GM12878 (cell line): ENCODE results near the gene R3HDM1. TPM values are rescaled to one million over a fixed set of nuclear protein-coding genes. Genes with fewer than 3 reads are reported as not detected.
A peak's percentile ranks its signal among the peaks of the same experiment; 100 is the strongest.

ENCODE experiments used
- ATAC-seq: fragments of 200-7000 bp; cut with Tn5 transposase; 3 replicates; pipeline ENCODE4 v1.9.1; 2020; ENCODE audit warnings: mild to moderate bottlenecking, moderate library complexity
- BruUV-seq: library from RNA; stranded (reverse); fragments of 400-500 nt; replicated peaks from 2 replicates; lab custom pipeline; 2021; lab: Mats Ljungman, UMichigan
- CTCF ChIA-PET: fragments of 300-600 bp; sonication (Branson Sonifier 250); formaldehyde crosslinking; extraction: SDS; loops from one replicate; lab custom pipeline; 2021; ENCODE audit warnings: inconsistent platforms; lab: Yijun Ruan, JAX
- POLR2A ChIA-PET: fragments of 350-600 bp; formaldehyde crosslinking; extraction: SDS; loops from one replicate; lab custom pipeline; 2021; ENCODE audit warnings: inconsistent platforms; lab: Charles Lee
- RAD21 ChIA-PET: fragments of 300-600 bp; sonication (Branson Sonifier 250); formaldehyde crosslinking; loops from one replicate; lab custom pipeline; 2023; ENCODE audit warnings: antibody characterized with exemption; ENCODE audit not compliant: unreplicated experiment; lab: Charles Lee
- SMC1A ChIA-PET: fragments of 300-600 bp; sonication (Branson Sonifier 250); formaldehyde crosslinking; loops from one replicate; lab custom pipeline; 2023; ENCODE audit not compliant: unreplicated experiment, uncharacterized antibody; lab: Charles Lee
- DNase-seq: peaks from one replicate; pipeline ENCODE4 v3.0.0-alpha.2; 2011; ENCODE audit warnings: low read depth, low spot score
- FAIRE-seq: peaks from 3 replicates; lab custom pipeline; 2011; peaks lifted over from hg19 to GRCh38; lab: Jason Lieb, UNC
- H2AFZ ChIP-seq: 2 replicates; pipeline ENCODE4 v1.6.0; 2011; ENCODE audit warnings: low read depth, low read length, control low read depth; ENCODE audit not compliant: control insufficient read depth
- H3K27ac ChIP-seq: 2 replicates; pipeline ENCODE4 v1.5.1; 2011; ENCODE audit warnings: control low read depth; ENCODE audit not compliant: control insufficient read depth, insufficient read depth
- H3K27me3 ChIP-seq, 2 experiments: replicated peaks in 1 of 2; 2 replicates each; pipeline versions ENCODE4 v1.6.0 to v1.6.1; 2011; ENCODE audit warnings: low read length in 1 of 2; ENCODE audit not compliant: control insufficient read depth in 2 of 2, insufficient read depth in 2 of 2
- H3K36me3 ChIP-seq, 2 experiments: 2 replicates each; pipeline ENCODE4 v1.5.1; 2011; ENCODE audit warnings: low read length in 1 of 2; ENCODE audit not compliant: control insufficient read depth in 2 of 2, insufficient read depth in 2 of 2
- H3K4me1 ChIP-seq: 2 replicates; pipeline ENCODE4 v1.6.1; 2011; ENCODE audit warnings: mild to moderate bottlenecking, low read length, moderate library complexity, mixed read lengths; ENCODE audit not compliant: control insufficient read depth, insufficient read depth
- H3K4me2 ChIP-seq: 2 replicates; pipeline ENCODE4 v1.6.0; 2011; ENCODE audit warnings: control low read depth; ENCODE audit not compliant: control insufficient read depth, insufficient read depth
- H3K4me3 ChIP-seq: fragments of 200-600 bp; sonication (generic); 2 replicates; pipeline ENCODE4 v1.5.1; 2016
- H3K79me2 ChIP-seq: 2 replicates; pipeline ENCODE4 v1.6.0; 2011; ENCODE audit warnings: low read length; ENCODE audit not compliant: control insufficient read depth, insufficient read depth
- H3K9ac ChIP-seq: 2 replicates; pipeline ENCODE4 v1.8.0; 2011; ENCODE audit warnings: low read length, control low read depth, mixed read lengths; ENCODE audit not compliant: control insufficient read depth, insufficient read depth
- H3K9me3 ChIP-seq: replicated peaks from 3 replicates; pipeline ENCODE4 v1.5.1; 2011; ENCODE audit warnings: mild to moderate bottlenecking, low read length; ENCODE audit not compliant: control insufficient read depth, insufficient read depth
- H4K20me1 ChIP-seq: 2 replicates; pipeline ENCODE4 v1.6.0; 2011; ENCODE audit not compliant: control insufficient read depth, insufficient read depth
- ATF7 ChIP-seq: fragments of 450-650 bp; IDR thresholded peaks from 2 replicates; pipeline ENCODE4 v1.6.1; 2016; ENCODE audit warnings: low read depth, mild to moderate bottlenecking
- BHLHE40 ChIP-seq, 2 experiments: fragments of 450-650 bp in 1 of 2; IDR thresholded peaks; 2 replicates each; pipeline ENCODE4 v1.6.1; 2011 to 2017; ENCODE audit warnings: low read depth in 2 of 2, borderline replicate concordance in 1 of 2, improper control_type of control experiment in 1 of 2, low read length in 1 of 2, mild to moderate bottlenecking in 1 of 2
- CBFB ChIP-seq: IDR thresholded peaks from 2 replicates; pipeline ENCODE4 v1.6.1; 2016; ENCODE audit warnings: antibody characterized with exemption, low read depth
- CTCF ChIP-seq, 3 experiments: IDR thresholded peaks in 2 of 3; conservative IDR thresholded peaks in 1 of 3; 2 replicates each; pipeline ENCODE4 v1.5.1; 2011; ENCODE audit warnings: low read depth in 3 of 3, low read length in 3 of 3, mild to moderate bottlenecking in 3 of 3, control low read depth in 2 of 3, moderate library complexity in 2 of 3, inconsistent platforms in 1 of 3, mixed read lengths in 1 of 3; ENCODE audit not compliant: control insufficient read depth in 2 of 3, insufficient read depth in 1 of 3; ENCODE audit errors: extremely low read depth in 1 of 3
- IKZF2 ChIP-seq, 2 experiments: fragments of 450-650 bp; IDR thresholded peaks; 2 replicates each; pipeline ENCODE4 v1.6.1; 2017; ENCODE audit warnings: mild to moderate bottlenecking in 2 of 2, moderate library complexity in 2 of 2
- KLF5 ChIP-seq: fragments of 450-650 bp; IDR thresholded peaks from 2 replicates; pipeline ENCODE4 v1.6.1; 2014; ENCODE audit warnings: mild to moderate bottlenecking; ENCODE audit not compliant: partially characterized antibody
- MYC ChIP-seq: IDR thresholded peaks from 2 replicates; pipeline ENCODE4 v1.6.1; 2011; ENCODE audit warnings: mild to moderate bottlenecking, low read length, moderate library complexity, inconsistent platforms; ENCODE audit not compliant: insufficient read depth, insufficient replicate concordance, insufficient read length, severe bottlenecking
- NR2C1 ChIP-seq: fragments of 450-650 bp; IDR thresholded peaks from 2 replicates; pipeline ENCODE4 v1.6.1; 2017; ENCODE audit warnings: antibody characterized with exemption, mild to moderate bottlenecking, moderate library complexity
- PML ChIP-seq: IDR thresholded peaks from 2 replicates; pipeline ENCODE4 v1.6.1; 2012; ENCODE audit warnings: low read length, inconsistent platforms
- POLR2A ChIP-seq: IDR thresholded peaks from 2 replicates; pipeline ENCODE4 v1.6.1; 2011; ENCODE audit warnings: low read depth, mild to moderate bottlenecking, low read length
- RAD21 ChIP-seq: IDR thresholded peaks from 2 replicates; pipeline ENCODE4 v1.6.1; 2011; ENCODE audit warnings: mild to moderate bottlenecking, low read depth, low read length, moderate library complexity; ENCODE audit not compliant: insufficient read depth
- RB1 ChIP-seq: fragments of 450-650 bp; formaldehyde crosslinking; IDR thresholded peaks from 2 replicates; pipeline ENCODE4 v1.6.1; 2017; ENCODE audit warnings: mild to moderate bottlenecking, borderline replicate concordance
- SUZ12 ChIP-seq: fragments of 200-600 bp; sonication (generic); IDR thresholded peaks from one replicate; pipeline ENCODE4 v1.6.1; 2018; ENCODE audit warnings: antibody characterized with exemption, mild to moderate bottlenecking; ENCODE audit not compliant: unreplicated experiment
- TAF1 ChIP-seq: IDR thresholded peaks from 2 replicates; pipeline ENCODE4 v1.6.1; 2011; ENCODE audit warnings: mild to moderate bottlenecking, low read depth, low read length, borderline replicate concordance
- TCF12 ChIP-seq: IDR thresholded peaks from 2 replicates; pipeline ENCODE4 v1.6.1; 2011; ENCODE audit warnings: low read depth, mild to moderate bottlenecking, low read length
- WRNIP1 ChIP-seq: IDR thresholded peaks from 2 replicates; pipeline ENCODE4 v1.6.1; 2011; ENCODE audit warnings: low read depth, low read length, improper control_type of control experiment, borderline replicate concordance
- ZBTB33 ChIP-seq: fragments of 450-650 bp; IDR thresholded peaks from 2 replicates; pipeline ENCODE4 v1.6.1; 2017; ENCODE audit warnings: mild to moderate bottlenecking
- ZNF207 ChIP-seq: fragments of 450-650 bp; IDR thresholded peaks from 2 replicates; pipeline ENCODE4 v1.6.1; 2014; ENCODE audit warnings: antibody characterized with exemption, mild to moderate bottlenecking, borderline replicate concordance
- ZNF24 ChIP-seq: fragments of 450-650 bp; IDR thresholded peaks from 2 replicates; pipeline ENCODE4 v1.6.1; 2017; ENCODE audit warnings: antibody characterized with exemption, mild to moderate bottlenecking
- WGBS: methylation state at CpG from one replicate; pipeline ENCODE4 v1.1.6; 2016; ENCODE audit warnings: low lambda C conversion rate; ENCODE audit not compliant: insufficient replicate concordance, insufficient coverage; ENCODE audit errors: missing lambda C conversion rate; 5-methylcytosine and 5-hydroxymethylcytosine counted together
- in situ Hi-C: fragments of 300-500 bp; cut with MboI; formaldehyde crosslinking; loops from 9 replicates; pipeline ENCODE4 v1.14.3; 2018; ENCODE audit warnings: mixed read lengths
- intact Hi-C: fragments of 100-400 bp; cut with micrococcal nuclease; formaldehyde crosslinking; loops from one replicate; pipeline ENCODE4 v1.14.2; 2022; ENCODE audit not compliant: unreplicated experiment
- polyA plus RNA-seq, 11 experiments: library from polyadenylated mRNA; depleted of rRNA in 4 of 11; unstranded in 6 of 11; stranded (reverse) in 5 of 11; fragments of >200 nt; fragmentation: Nextera tagmentation in 4 of 11; fragmentation: Illumina TruSeq in 1 of 11; extraction: Ambion mirVana in 4 of 11; extraction: Trizol in 1 of 11; gene quantifications; 1 replicate in 1 of 11; 2 replicates in 10 of 11; pipeline versions ENCODE4 v1.2.1 to v1.2.3, GENCODE V29; 2011 to 2016; ENCODE audit warnings: inconsistent platforms in 2 of 11, missing spikeins in 2 of 11, low read depth in 1 of 11
- total RNA-seq, 4 experiments: library from RNA; depleted of rRNA in 3 of 4; stranded (reverse); fragments of >200 nt in 3 of 4; fragmentation: Illumina TruSeq in 1 of 4; extraction: Trizol in 1 of 4; gene quantifications; 2 replicates each; pipeline versions ENCODE4 v1.2.1 to v1.2.3, GENCODE V29; 2013 to 2021

R3HDM1 gene
- total and polyA plus RNA-seq, 10 of the 15 experiments (the other 5 are each of a cell fraction or from before 2014, with no cell fraction given): 16.8 to 89.6 (median 47.7) TPM

- H3K79me2 ChIP-seq: peaks cover 57% of the 10 kb centered on the region
- 100% methylated on average over 5 of the region's 5 CpGs for WGBS
- CTCF ChIA-PET: interaction anchor here (0.7 to 4.7 kb wide), 14 partner anchors 26 to 741 kb away, joined by 3 to 46 read pairs (median 3); no protein-coding TSS in a partner anchor
- H3K27ac ChIP-seq: no peak overlapping the region
- H3K27me3 ChIP-seq: no peaks in the 10 kb centered on the region
- DNase-seq: no peak
- SMC1A ChIA-PET: interaction anchor here (1.0 to 2.0 kb wide), 8 partner anchors 12 to 639 kb away, joined by 3 to 7 read pairs (median 4); no protein-coding TSS in a partner anchor
- no peak for FAIRE-seq
- 0 out of 2 replicates have a peak, but pooled peaks cover 5% of the 10 kb centered on the region for H3K4me1 ChIP-seq
- no TSS peak for BruUV-seq
- RAD21 ChIA-PET: interaction anchor here (0.6 to 1.3 kb wide), 5 partner anchors 29 to 756 kb away, joined by 3 to 5 read pairs (median 3); no protein-coding TSS in a partner anchor
- H2AFZ ChIP-seq: no peak overlapping the region
- peak; percentile 45 for ATAC-seq
- intact Hi-C loops: loop anchor here (5.0 kb wide), 3 partner anchors 107 to 828 kb away; partner anchors contain the start of gene CCNT2
- in situ Hi-C loops: no loop called here
- H3K9me3 ChIP-seq: no peaks in the 10 kb centered on the region
- POLR2A ChIA-PET: interaction anchor here (0.6 kb wide), 2 partner anchors 18 to 28 kb away, joined by 3 to 4 read pairs; no protein-coding TSS in a partner anchor
- peaks cover 0 to 22% of the 10 kb centered on the region in 2 experiments; a peak in 3 of 4 replicates for H3K36me3 ChIP-seq
- H3K4me3 ChIP-seq: peak overlapping the region; percentile 63; the same call in 1 of the 2 replicates
- no peak overlapping the region for H3K9ac ChIP-seq
- peak overlapping the region; percentile 74 for H3K4me2 ChIP-seq
- H4K20me1 ChIP-seq: no peaks in the 10 kb centered on the region
- no peak for TF ChIP-seq ZBTB33
- TF ChIP-seq CTCF (IDR thresholded peaks at IDR 0.05 in 2 of 3, conservative IDR thresholded peaks at IDR 0.05 in 1 of 3; ENCODE audit: control insufficient read depth in 2 of 3, extremely low read depth in 1 of 3, insufficient read depth in 1 of 3, low read depth in 3 of 3, low read length in 3 of 3): peak; percentile 40 to 44 (median 42); a peak in 5 of 6 replicates
- no peak for TF ChIP-seq BHLHE40 (IDR thresholded peaks at IDR 0.05; ENCODE audit: borderline replicate concordance in 1 of 2, low read depth in 2 of 2, low read length in 1 of 2)
- TF ChIP-seq RB1: no peak
- TF ChIP-seq SUZ12: no peak
- TF ChIP-seq TCF12: 0 out of 2 replicates have a peak, but pooled peaks have one; percentile 11
- TF ChIP-seq NR2C1: no peak
- TF ChIP-seq KLF5: no peak
- 0 out of 2 replicates have a peak, but pooled peaks have one; percentile 23 for TF ChIP-seq POLR2A
- TF ChIP-seq PML: no peak
- no peak for TF ChIP-seq WRNIP1
- TF ChIP-seq ZNF24: no peak
- TF ChIP-seq ATF7: no peak
- TF ChIP-seq TAF1: no peak
- no peak for TF ChIP-seq ZNF207
- TF ChIP-seq RAD21: peak; percentile 37; the same call in 1 of the 2 replicates
- no peak for TF ChIP-seq MYC
- TF ChIP-seq IKZF2 (IDR thresholded peaks at IDR 0.05): no peak
- TF ChIP-seq CBFB: no peak
These were observed 213.6 kb downstream of the R3HDM1 start for GRCh38 chr2:135744760-135745314.
